GM03348 (cell line): ENCODE data around the gene MC1R.
"Not testable (repeated sequence)": the region's sequence is repeated elsewhere in the genome, so short reads cannot be mapped to it uniquely, and the experiment has no call there.

Experiments used
- DNase-seq: peaks from one replicate; pipeline ENCODE4 v3.0.0; 2012; ENCODE audit warnings: low spot score

The MC1R gene

GRCh38 chr16:89962754-89963498 is 44.3 kb downstream of the MC1R start:
- no peak for DNase-seq

GRCh38 chr16:89964201-89964600 is 45.5 kb downstream of the MC1R start:
- DNase-seq = no peak

- no peak for DNase-seq
Measured at GRCh38 chr16:89965447-89966225, 47.0 kb downstream of the MC1R start.

GRCh38 chr16:89966756-89967155 is 48.1 kb downstream of the MC1R start:
- DNase-seq = no peak

- DNase-seq = not testable (repeated sequence)
Measured at GRCh38 chr16:89967436-89967835, 48.8 kb downstream of the MC1R start.

GRCh38 chr16:89968074-89968473 is 49.4 kb downstream of the MC1R start:
- DNase-seq = not testable (repeated sequence)

DNA sequence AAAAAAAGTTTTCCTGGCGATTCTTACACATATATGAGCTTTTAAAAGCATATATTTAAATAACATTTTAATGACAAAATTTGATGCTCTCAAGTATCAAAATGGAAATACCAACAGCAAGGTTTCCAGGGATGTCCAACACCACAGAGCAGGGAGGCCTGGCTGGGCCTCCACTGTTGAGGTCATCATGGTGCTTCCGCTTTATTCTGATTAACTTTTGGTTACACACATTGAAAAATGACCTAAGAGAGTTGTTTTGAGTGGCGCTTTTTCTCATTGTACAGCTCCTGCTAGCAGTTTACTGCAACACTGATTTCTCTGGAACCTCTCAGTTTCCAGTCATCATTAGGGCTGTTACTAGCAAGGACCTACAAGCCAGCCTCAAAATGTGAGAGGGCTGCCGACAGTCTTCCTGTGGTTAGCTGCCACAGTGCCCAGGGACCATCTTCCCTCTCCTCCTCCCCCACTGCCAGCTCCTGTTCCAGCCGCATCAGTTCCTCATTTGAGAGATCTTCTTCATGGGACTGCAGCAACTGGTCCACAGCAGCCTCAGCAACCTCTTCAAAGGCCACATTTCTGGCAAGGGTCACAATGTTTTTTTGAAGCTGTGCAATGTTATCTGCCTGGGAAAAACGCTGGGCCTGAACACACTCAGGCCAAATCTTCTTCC is 51.2 kb downstream of the MC1R start:
- no peak for DNase-seq
